SK-N-SH (cell line): Measurements from ENCODE around the gene ZEB1.

Experiments
- CHD2 ChIP-seq: fragments of 150-350 bp; IDR thresholded peaks from 2 replicates; pipeline ENCODE4 v1.6.1; 2018; ENCODE audit warnings: low read length; ENCODE audit not compliant: partially characterized antibody
- RFX5 ChIP-seq: IDR thresholded peaks from 2 replicates; pipeline ENCODE4 v1.6.1; 2012; ENCODE audit warnings: mild to moderate bottlenecking, improper control_type of control experiment, low read length
- SMC3 ChIP-seq: IDR thresholded peaks from 2 replicates; pipeline ENCODE4 v1.6.1; 2012; ENCODE audit warnings: low read depth, low read length, improper control_type of control experiment
- TEAD4 ChIP-seq: IDR thresholded peaks from 2 replicates; pipeline ENCODE4 v1.4.0; 2012; ENCODE audit warnings: mild to moderate bottlenecking, borderline replicate concordance; ENCODE audit not compliant: insufficient read depth
- TF ChIP-seq, protein P1 (sequence below): fragments of 200-600 bp; sonication (generic); IDR thresholded peaks from 2 replicates; pipeline ENCODE4 v1.6.1; 2017; ENCODE audit warnings: antibody characterized with exemption, mild to moderate bottlenecking, moderate library complexity
- TF ChIP-seq, protein P2 (sequence below): fragments of 150-350 bp; IDR thresholded peaks from 2 replicates; pipeline ENCODE4 v1.6.1; 2016; ENCODE audit warnings: mild to moderate bottlenecking, low read depth, low read length
- TF ChIP-seq, protein P3 (sequence below): IDR thresholded peaks from 2 replicates; pipeline ENCODE4 v1.4.0; 2012; ENCODE audit warnings: low read depth, borderline replicate concordance
- TF ChIP-seq, protein P4 (sequence below): fragments of 150-350 bp; IDR thresholded peaks from 2 replicates; pipeline ENCODE4 v1.6.1; 2017; ENCODE audit warnings: antibody characterized with exemption, low read length, low read depth, borderline replicate concordance

DNA sequence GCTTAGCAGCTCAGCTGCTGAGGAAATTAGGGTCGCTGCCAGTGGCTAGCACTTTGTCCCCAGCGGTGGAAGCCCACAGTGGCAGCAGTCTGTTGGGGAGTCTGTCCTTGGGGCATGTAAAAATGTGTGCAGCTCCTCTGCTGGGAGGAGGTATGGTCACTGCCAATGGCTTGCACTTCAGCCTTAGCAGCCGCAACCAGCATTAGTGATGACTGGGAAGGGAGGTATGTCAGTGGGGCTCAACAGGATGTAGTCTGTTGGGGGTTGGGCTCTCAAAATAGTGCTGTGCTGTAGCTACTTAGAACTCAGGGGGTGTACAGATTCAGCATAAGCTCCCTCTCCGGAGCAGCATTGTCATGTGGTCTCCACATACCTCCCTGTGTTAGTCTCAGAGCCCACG, 189.9 kb downstream of the ZEB1 start:
- TF ChIP-seq, protein P1, sequence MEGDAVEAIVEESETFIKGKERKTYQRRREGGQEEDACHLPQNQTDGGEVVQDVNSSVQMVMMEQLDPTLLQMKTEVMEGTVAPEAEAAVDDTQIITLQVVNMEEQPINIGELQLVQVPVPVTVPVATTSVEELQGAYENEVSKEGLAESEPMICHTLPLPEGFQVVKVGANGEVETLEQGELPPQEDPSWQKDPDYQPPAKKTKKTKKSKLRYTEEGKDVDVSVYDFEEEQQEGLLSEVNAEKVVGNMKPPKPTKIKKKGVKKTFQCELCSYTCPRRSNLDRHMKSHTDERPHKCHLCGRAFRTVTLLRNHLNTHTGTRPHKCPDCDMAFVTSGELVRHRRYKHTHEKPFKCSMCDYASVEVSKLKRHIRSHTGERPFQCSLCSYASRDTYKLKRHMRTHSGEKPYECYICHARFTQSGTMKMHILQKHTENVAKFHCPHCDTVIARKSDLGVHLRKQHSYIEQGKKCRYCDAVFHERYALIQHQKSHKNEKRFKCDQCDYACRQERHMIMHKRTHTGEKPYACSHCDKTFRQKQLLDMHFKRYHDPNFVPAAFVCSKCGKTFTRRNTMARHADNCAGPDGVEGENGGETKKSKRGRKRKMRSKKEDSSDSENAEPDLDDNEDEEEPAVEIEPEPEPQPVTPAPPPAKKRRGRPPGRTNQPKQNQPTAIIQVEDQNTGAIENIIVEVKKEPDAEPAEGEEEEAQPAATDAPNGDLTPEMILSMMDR = no peak
- TF ChIP-seq TEAD4 = no peak
- TF ChIP-seq, protein P2, sequence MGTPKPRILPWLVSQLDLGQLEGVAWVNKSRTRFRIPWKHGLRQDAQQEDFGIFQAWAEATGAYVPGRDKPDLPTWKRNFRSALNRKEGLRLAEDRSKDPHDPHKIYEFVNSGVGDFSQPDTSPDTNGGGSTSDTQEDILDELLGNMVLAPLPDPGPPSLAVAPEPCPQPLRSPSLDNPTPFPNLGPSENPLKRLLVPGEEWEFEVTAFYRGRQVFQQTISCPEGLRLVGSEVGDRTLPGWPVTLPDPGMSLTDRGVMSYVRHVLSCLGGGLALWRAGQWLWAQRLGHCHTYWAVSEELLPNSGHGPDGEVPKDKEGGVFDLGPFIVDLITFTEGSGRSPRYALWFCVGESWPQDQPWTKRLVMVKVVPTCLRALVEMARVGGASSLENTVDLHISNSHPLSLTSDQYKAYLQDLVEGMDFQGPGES = no peak
- no peak for TF ChIP-seq RFX5
- no peak for TF ChIP-seq CHD2
- TF ChIP-seq, protein P3, sequence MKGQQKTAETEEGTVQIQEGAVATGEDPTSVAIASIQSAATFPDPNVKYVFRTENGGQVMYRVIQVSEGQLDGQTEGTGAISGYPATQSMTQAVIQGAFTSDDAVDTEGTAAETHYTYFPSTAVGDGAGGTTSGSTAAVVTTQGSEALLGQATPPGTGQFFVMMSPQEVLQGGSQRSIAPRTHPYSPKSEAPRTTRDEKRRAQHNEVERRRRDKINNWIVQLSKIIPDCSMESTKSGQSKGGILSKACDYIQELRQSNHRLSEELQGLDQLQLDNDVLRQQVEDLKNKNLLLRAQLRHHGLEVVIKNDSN = no peak
- TF ChIP-seq SMC3 = no peak
- TF ChIP-seq, protein P4, sequence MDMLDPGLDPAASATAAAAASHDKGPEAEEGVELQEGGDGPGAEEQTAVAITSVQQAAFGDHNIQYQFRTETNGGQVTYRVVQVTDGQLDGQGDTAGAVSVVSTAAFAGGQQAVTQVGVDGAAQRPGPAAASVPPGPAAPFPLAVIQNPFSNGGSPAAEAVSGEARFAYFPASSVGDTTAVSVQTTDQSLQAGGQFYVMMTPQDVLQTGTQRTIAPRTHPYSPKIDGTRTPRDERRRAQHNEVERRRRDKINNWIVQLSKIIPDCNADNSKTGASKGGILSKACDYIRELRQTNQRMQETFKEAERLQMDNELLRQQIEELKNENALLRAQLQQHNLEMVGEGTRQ = no peak
